Measurements from ENCODE around the gene GLDC. TPM values are rescaled to one million over a fixed set of nuclear protein-coding genes. Genes with fewer than 3 reads are reported as not detected.
A peak's percentile ranks its signal among the peaks of the same experiment; 100 is the strongest.

The GLDC gene
- total and polyA plus RNA-seq, 5 donors from 2014 or later = 0.25 to 0.38 (median 0.33) TPM; not detected in 2

- H3K27me3 Mint-ChIP-seq = peaks cover 9% of the 10 kb centered on the region
- H3K9me3 Mint-ChIP-seq = no peaks in the 10 kb centered on the region
- ATAC-seq (ENCODE audit: low read depth in 2 of 2) (no peak), DNase-seq (no peak)
- H3K4me1 ChIP-seq (ENCODE audit: control insufficient read depth, insufficient read depth, low read length, poor library complexity, severe bottlenecking) = no peaks in the 10 kb centered on the region
- no peaks in the 10 kb centered on the region for H3K36me3 Mint-ChIP-seq
- no peak overlapping the region for H3K4me3 ChIP-seq (ENCODE audit: low read depth, low read length)
- peaks cover 0 to 2% (median 0%) of the 10 kb centered on the region in 4 donors for H3K4me1 Mint-ChIP-seq
- H3K27ac Mint-ChIP-seq = no peak overlapping the region
- no peaks in the 10 kb centered on the region for H3K36me3 ChIP-seq (ENCODE audit: control insufficient read depth, insufficient read depth, low read length)
- H3K27ac ChIP-seq (ENCODE audit: insufficient read depth, low read length, poor library complexity, severe bottlenecking) = no peak overlapping the region
- no peak overlapping the region for H3K4me3 Mint-ChIP-seq
- H3K27me3 ChIP-seq (ENCODE audit: control insufficient read depth, insufficient read depth, low read length) = no peaks in the 10 kb centered on the region
- H3K9me3 ChIP-seq (ENCODE audit: control insufficient read depth in 2 of 2, low read length in 2 of 2) = no peaks in the 10 kb centered on the region
Measured at GRCh38 chr9:6672118-6672517, 26.6 kb upstream of the GLDC start.

- H3K9me3 ChIP-seq (ENCODE audit: control insufficient read depth in 2 of 2, low read length in 2 of 2) = no peaks in the 10 kb centered on the region
- no peaks in the 10 kb centered on the region for H3K36me3 ChIP-seq (ENCODE audit: control insufficient read depth, insufficient read depth, low read length)
- Mint-ChIP-seq H3K4me1 (peaks cover 0 to 2% (median 0%) of the 10 kb centered on the region in 4 donors), H3K4me3 (no peak overlapping the region), H3K27me3 (peaks cover 9% of the 10 kb centered on the region), H3K9me3 (no peaks in the 10 kb centered on the region), H3K36me3 (no peaks in the 10 kb centered on the region), H3K27ac (no peak overlapping the region)
- no peak overlapping the region for H3K4me3 ChIP-seq (ENCODE audit: low read depth, low read length)
- no peak for ATAC-seq (ENCODE audit: low read depth in 2 of 2)
- DNase-seq = no peak
- no peak overlapping the region for H3K27ac ChIP-seq (ENCODE audit: insufficient read depth, low read length, poor library complexity, severe bottlenecking)
- H3K4me1 ChIP-seq (ENCODE audit: control insufficient read depth, insufficient read depth, low read length, poor library complexity, severe bottlenecking) = no peaks in the 10 kb centered on the region
- no peaks in the 10 kb centered on the region for H3K27me3 ChIP-seq (ENCODE audit: control insufficient read depth, insufficient read depth, low read length)
Measured at GRCh38 chr9:6671416-6671815, 25.9 kb upstream of the GLDC start.

GRCh38 chr9:6669881-6670280 is 24.4 kb upstream of the GLDC start:
- no peak overlapping the region for H3K4me3 ChIP-seq (ENCODE audit: low read depth, low read length)
- no peak overlapping the region for H3K4me3 Mint-ChIP-seq
- H3K27me3 ChIP-seq (ENCODE audit: control insufficient read depth, insufficient read depth, low read length) = no peaks in the 10 kb centered on the region
- ATAC-seq (ENCODE audit: low read depth in 2 of 2) = no peak
- peaks cover 9% of the 10 kb centered on the region for H3K27me3 Mint-ChIP-seq
- H3K9me3 Mint-ChIP-seq = no peaks in the 10 kb centered on the region
- no peak overlapping the region for H3K27ac ChIP-seq (ENCODE audit: insufficient read depth, low read length, poor library complexity, severe bottlenecking)
- H3K9me3 ChIP-seq (ENCODE audit: control insufficient read depth in 2 of 2, low read length in 2 of 2) = no peaks in the 10 kb centered on the region
- no peak for DNase-seq
- no peaks in the 10 kb centered on the region for H3K36me3 Mint-ChIP-seq
- no peak overlapping the region for H3K27ac Mint-ChIP-seq
- no peaks in the 10 kb centered on the region for H3K4me1 ChIP-seq (ENCODE audit: control insufficient read depth, insufficient read depth, low read length, poor library complexity, severe bottlenecking)
- peaks cover 0 to 2% (median 0%) of the 10 kb centered on the region in 4 donors for H3K4me1 Mint-ChIP-seq
- H3K36me3 ChIP-seq (ENCODE audit: control insufficient read depth, insufficient read depth, low read length) = no peaks in the 10 kb centered on the region

GRCh38 chr9:6667633-6668280 is 22.2 kb upstream of the GLDC start:
- no peak overlapping the region for H3K4me3 Mint-ChIP-seq
- no peaks in the 10 kb centered on the region for H3K9me3 Mint-ChIP-seq
- Histone ChIP-seq H3K27me3 (ENCODE audit: control insufficient read depth, insufficient read depth, low read length) (no peaks in the 10 kb centered on the region), H3K9me3 (ENCODE audit: control insufficient read depth in 2 of 2, low read length in 2 of 2) (no peaks in the 10 kb centered on the region), H3K4me3 (ENCODE audit: low read depth, low read length) (no peak overlapping the region), H3K36me3 (ENCODE audit: control insufficient read depth, insufficient read depth, low read length) (no peaks in the 10 kb centered on the region), H3K27ac (ENCODE audit: insufficient read depth, low read length, poor library complexity, severe bottlenecking) (no peak overlapping the region), H3K4me1 (ENCODE audit: control insufficient read depth, insufficient read depth, low read length, poor library complexity, severe bottlenecking) (no peaks in the 10 kb centered on the region)
- ATAC-seq (ENCODE audit: low read depth in 2 of 2) (no peak), DNase-seq (peak in 1 of 3 donors; percentile 22)
- H3K36me3 Mint-ChIP-seq = no peaks in the 10 kb centered on the region
- H3K4me1 Mint-ChIP-seq = peaks cover 0 to 2% (median 0%) of the 10 kb centered on the region in 4 donors
- peaks cover 9% of the 10 kb centered on the region for H3K27me3 Mint-ChIP-seq
- H3K27ac Mint-ChIP-seq = no peak overlapping the region

GRCh38 chr9:6667080-6667479 is 21.6 kb upstream of the GLDC start:
- Mint-ChIP-seq H3K27ac (no peak overlapping the region), H3K27me3 (peaks cover 9% of the 10 kb centered on the region), H3K36me3 (no peaks in the 10 kb centered on the region), H3K4me3 (no peak overlapping the region), H3K4me1 (peaks cover 0 to 2% (median 0%) of the 10 kb centered on the region in 4 donors), H3K9me3 (no peaks in the 10 kb centered on the region)
- ATAC-seq (ENCODE audit: low read depth in 2 of 2) (no peak), DNase-seq (no peak)
- Histone ChIP-seq H3K36me3 (ENCODE audit: control insufficient read depth, insufficient read depth, low read length) (no peaks in the 10 kb centered on the region), H3K9me3 (ENCODE audit: control insufficient read depth in 2 of 2, low read length in 2 of 2) (no peaks in the 10 kb centered on the region), H3K27me3 (ENCODE audit: control insufficient read depth, insufficient read depth, low read length) (no peaks in the 10 kb centered on the region), H3K4me1 (ENCODE audit: control insufficient read depth, insufficient read depth, low read length, poor library complexity, severe bottlenecking) (no peaks in the 10 kb centered on the region), H3K4me3 (ENCODE audit: low read depth, low read length) (no peak overlapping the region), H3K27ac (ENCODE audit: insufficient read depth, low read length, poor library complexity, severe bottlenecking) (no peak overlapping the region)

- Mint-ChIP-seq H3K36me3 (no peaks in the 10 kb centered on the region), H3K4me3 (no peak overlapping the region), H3K27me3 (peaks cover 7% of the 10 kb centered on the region), H3K27ac (no peak overlapping the region), H3K4me1 (peaks cover 0 to 2% (median 0%) of the 10 kb centered on the region in 4 donors), H3K9me3 (no peaks in the 10 kb centered on the region)
- DNase-seq (no peak), ATAC-seq (ENCODE audit: low read depth in 2 of 2) (no peak)
- Histone ChIP-seq H3K4me1 (ENCODE audit: control insufficient read depth, insufficient read depth, low read length, poor library complexity, severe bottlenecking) (no peaks in the 10 kb centered on the region), H3K4me3 (ENCODE audit: low read depth, low read length) (no peak overlapping the region), H3K27me3 (ENCODE audit: control insufficient read depth, insufficient read depth, low read length) (no peaks in the 10 kb centered on the region), H3K36me3 (ENCODE audit: control insufficient read depth, insufficient read depth, low read length) (no peaks in the 10 kb centered on the region), H3K9me3 (ENCODE audit: control insufficient read depth in 2 of 2, low read length in 2 of 2) (no peaks in the 10 kb centered on the region), H3K27ac (ENCODE audit: insufficient read depth, low read length, poor library complexity, severe bottlenecking) (no peak overlapping the region)
Measured at GRCh38 chr9:6665628-6666027, 20.1 kb upstream of the GLDC start.

GRCh38 chr9:6664204-6664680 is 18.7 kb upstream of the GLDC start:
- Histone ChIP-seq H3K36me3 (ENCODE audit: control insufficient read depth, insufficient read depth, low read length) (no peaks in the 10 kb centered on the region), H3K4me3 (ENCODE audit: low read depth, low read length) (no peak overlapping the region), H3K9me3 (ENCODE audit: control insufficient read depth in 2 of 2, low read length in 2 of 2) (no peaks in the 10 kb centered on the region), H3K27ac (ENCODE audit: insufficient read depth, low read length, poor library complexity, severe bottlenecking) (no peak overlapping the region), H3K27me3 (ENCODE audit: control insufficient read depth, insufficient read depth, low read length) (no peaks in the 10 kb centered on the region), H3K4me1 (ENCODE audit: control insufficient read depth, insufficient read depth, low read length, poor library complexity, severe bottlenecking) (no peaks in the 10 kb centered on the region)
- Mint-ChIP-seq H3K27ac (no peak overlapping the region), H3K4me1 (peaks cover 0 to 2% (median 0%) of the 10 kb centered on the region in 4 donors), H3K36me3 (no peaks in the 10 kb centered on the region), H3K9me3 (no peaks in the 10 kb centered on the region), H3K4me3 (peak overlapping the region in 1 of 4 donors; percentile 71), H3K27me3 (peaks cover 5% of the 10 kb centered on the region)
- DNase-seq (no peak), ATAC-seq (ENCODE audit: low read depth in 2 of 2) (no peak)

- Mint-ChIP-seq H3K9me3 (no peaks in the 10 kb centered on the region), H3K27ac (no peak overlapping the region), H3K4me3 (no peak overlapping the region), H3K27me3 (peaks cover 3% of the 10 kb centered on the region), H3K4me1 (peaks cover 0 to 4% (median 0%) of the 10 kb centered on the region in 4 donors), H3K36me3 (no peaks in the 10 kb centered on the region)
- no peak overlapping the region for H3K27ac ChIP-seq (ENCODE audit: insufficient read depth, low read length, poor library complexity, severe bottlenecking)
- no peak overlapping the region for H3K4me3 ChIP-seq (ENCODE audit: low read depth, low read length)
- DNase-seq (no peak), ATAC-seq (ENCODE audit: low read depth in 2 of 2) (no peak)
- no peaks in the 10 kb centered on the region for H3K4me1 ChIP-seq (ENCODE audit: control insufficient read depth, insufficient read depth, low read length, poor library complexity, severe bottlenecking)
- no peaks in the 10 kb centered on the region for H3K27me3 ChIP-seq (ENCODE audit: control insufficient read depth, insufficient read depth, low read length)
- H3K36me3 ChIP-seq (ENCODE audit: control insufficient read depth, insufficient read depth, low read length) = no peaks in the 10 kb centered on the region
- no peaks in the 10 kb centered on the region for H3K9me3 ChIP-seq (ENCODE audit: control insufficient read depth in 2 of 2, low read length in 2 of 2)
Measured at GRCh38 chr9:6660512-6660911, 15.0 kb upstream of the GLDC start.
